Measurements from ENCODE around the gene LYSMD1. TPM values are rescaled to one million over a fixed set of nuclear protein-coding genes. Genes with fewer than 3 reads are reported as not detected.

Gene LYSMD1
- total and polyA plus RNA-seq, 2 donors (not counting 3 experiments of a cell fraction or from before 2014, with no cell fraction given), result 1.7 to 8.2 TPM

DNA sequence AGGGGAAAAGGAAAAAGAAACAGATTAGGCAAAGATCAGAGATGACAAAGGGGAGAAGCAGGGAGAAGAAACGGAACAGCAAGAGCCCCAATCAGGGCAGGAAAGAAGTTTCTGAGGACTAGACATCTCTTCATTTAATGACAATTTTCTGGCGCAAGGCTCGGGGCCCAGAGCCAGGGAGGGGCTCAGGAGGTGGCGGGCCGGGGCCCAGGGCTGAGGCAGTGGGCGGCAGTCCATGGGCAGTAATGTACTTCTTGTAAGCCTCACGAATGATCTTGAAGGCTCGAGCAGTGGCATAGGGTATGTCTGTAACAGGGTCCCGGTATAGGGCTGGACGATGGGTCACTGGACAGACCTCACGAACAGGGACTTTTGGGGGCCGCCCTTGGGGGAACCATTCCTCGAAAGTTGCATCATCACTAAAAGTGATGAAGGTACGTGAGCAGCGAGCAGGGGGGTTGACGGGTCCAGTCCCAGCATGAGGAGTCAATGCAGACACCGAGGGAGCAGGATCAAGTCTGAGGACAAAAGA lies 10.9 kb upstream of the LYSMD1 start:
- POLR2A ChIA-PET, result no interaction called here
- TF ChIP-seq POLR2A (IDR thresholded peaks at IDR 0.05; ENCODE audit: low read depth, low read length), result no peak
- no peak for TF ChIP-seq JUN (IDR thresholded peaks at IDR 0.05; ENCODE audit: borderline replicate concordance, insufficient read depth, insufficient read length, low read depth)
- no peak for TF ChIP-seq GATA2 (IDR thresholded peaks at IDR 0.05; ENCODE audit: insufficient read depth, insufficient read length, low read depth, low read length)
- TF ChIP-seq, protein P1, sequence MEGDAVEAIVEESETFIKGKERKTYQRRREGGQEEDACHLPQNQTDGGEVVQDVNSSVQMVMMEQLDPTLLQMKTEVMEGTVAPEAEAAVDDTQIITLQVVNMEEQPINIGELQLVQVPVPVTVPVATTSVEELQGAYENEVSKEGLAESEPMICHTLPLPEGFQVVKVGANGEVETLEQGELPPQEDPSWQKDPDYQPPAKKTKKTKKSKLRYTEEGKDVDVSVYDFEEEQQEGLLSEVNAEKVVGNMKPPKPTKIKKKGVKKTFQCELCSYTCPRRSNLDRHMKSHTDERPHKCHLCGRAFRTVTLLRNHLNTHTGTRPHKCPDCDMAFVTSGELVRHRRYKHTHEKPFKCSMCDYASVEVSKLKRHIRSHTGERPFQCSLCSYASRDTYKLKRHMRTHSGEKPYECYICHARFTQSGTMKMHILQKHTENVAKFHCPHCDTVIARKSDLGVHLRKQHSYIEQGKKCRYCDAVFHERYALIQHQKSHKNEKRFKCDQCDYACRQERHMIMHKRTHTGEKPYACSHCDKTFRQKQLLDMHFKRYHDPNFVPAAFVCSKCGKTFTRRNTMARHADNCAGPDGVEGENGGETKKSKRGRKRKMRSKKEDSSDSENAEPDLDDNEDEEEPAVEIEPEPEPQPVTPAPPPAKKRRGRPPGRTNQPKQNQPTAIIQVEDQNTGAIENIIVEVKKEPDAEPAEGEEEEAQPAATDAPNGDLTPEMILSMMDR (IDR thresholded peaks at IDR 0.05; ENCODE audit: extremely low read depth in 1 of 2, insufficient read depth in 1 of 2, low read depth in 1 of 2, low read length in 2 of 2), result no peak
- no peak for TF ChIP-seq POLR2AphosphoS5 (IDR thresholded peaks at IDR 0.05; ENCODE audit: insufficient read depth, low read depth, low read length)
- TF ChIP-seq, protein P2, sequence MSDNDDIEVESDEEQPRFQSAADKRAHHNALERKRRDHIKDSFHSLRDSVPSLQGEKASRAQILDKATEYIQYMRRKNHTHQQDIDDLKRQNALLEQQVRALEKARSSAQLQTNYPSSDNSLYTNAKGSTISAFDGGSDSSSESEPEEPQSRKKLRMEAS (IDR thresholded peaks at IDR 0.05; ENCODE audit: insufficient read depth, insufficient read length), result no peak
- no peak for TF ChIP-seq MYC (IDR thresholded peaks at IDR 0.05; ENCODE audit: low read depth, low read length)
- Histone ChIP-seq H3K27me3 (ENCODE audit: control insufficient read depth in 2 of 2, insufficient read depth in 2 of 2, low read length in 2 of 2) (no peaks in the 10 kb centered on the region), H3K4me2 (ENCODE audit: insufficient read depth, low read length) (no peak overlapping the region), H3K79me2 (ENCODE audit: control insufficient read depth, insufficient read depth, low read length) (no peaks in the 10 kb centered on the region), H3K9ac (replicated peaks; ENCODE audit: extremely low read depth, insufficient read depth, low read length) (no peak overlapping the region), H3K9me1 (replicated peaks; ENCODE audit: control insufficient read depth, extremely low read depth, insufficient read depth, low read length) (no peaks in the 10 kb centered on the region), H2AFZ (ENCODE audit: low read depth, low read length) (no peak overlapping the region), H3K4me1 (ENCODE audit: control insufficient read depth, extremely low read depth, insufficient read depth, low read length) (no peaks in the 10 kb centered on the region), H3K27ac (ENCODE audit: insufficient read depth, low read depth, low read length) (no peak overlapping the region), H3K4me3 (replicated peaks in 1 of 3; ENCODE audit: insufficient read depth in 1 of 3, low read depth in 1 of 3, low read length in 3 of 3) (no peak overlapping the region), H4K20me1 (replicated peaks; ENCODE audit: control insufficient read depth, extremely low read depth, insufficient read depth, low read length) (no peaks in the 10 kb centered on the region), H3K36me3 (ENCODE audit: control insufficient read depth in 2 of 2, extremely low read depth in 1 of 2, insufficient read depth in 2 of 2, low read length in 2 of 2) (peaks cover 17 to 27% of the 10 kb centered on the region in 2 experiments), H3K9me3 (replicated peaks; ENCODE audit: control insufficient read depth, insufficient read depth, low read length) (no peaks in the 10 kb centered on the region)
- dilution Hi-C loops (cut with MboI; ENCODE audit: extremely low pct_ligation_motif_present, low sequenced_read_pairs) (no loop called here), intact Hi-C loops (cut with micrococcal nuclease) (no loop called here)
- TSS peak; percentile 37 for BruUV-seq (replicated peaks)
- no peak for DNase-seq (ENCODE audit: low read depth, low spot score)
- CTCF ChIA-PET, result interaction anchor here (0.8 to 3.5 kb wide), 9 partner anchors 9 to 170 kb away, joined by 3 to 36 read pairs (median 3); partner anchors contain the start of genes MINDY1, TNFAIP8L2 and VPS72
- FAIRE-seq, result no peak
